Heart left ventricle (tissue), 16 donors: ENCODE results near the gene PPP6C. TPM values are rescaled to one million over a fixed set of nuclear protein-coding genes. Genes with fewer than 3 reads are reported as not detected.
"Not testable (repeated sequence)": the region's sequence is repeated elsewhere in the genome, so short reads cannot be mapped to it uniquely, and the experiment has no call there.

Source experiments
- ATAC-seq, 4 donors: fragments of 200-7000 bp; cut with Tn5 transposase; one replicate each; pipeline ENCODE4 v1.9.1; 2020 to 2022; ENCODE audit warnings: moderate library complexity in 4 of 4, mild to moderate bottlenecking in 3 of 4, moderate number of reproducible peaks in 1 of 4
- DNase-seq, 5 donors: peaks; one replicate each; pipeline ENCODE4 v3.0.0-alpha.2; 2020
- H3K27ac ChIP-seq, 12 donors: fragments of 200-600 bp; sonication (generic) in 4 of 12; one replicate each; pipeline versions ENCODE4 v1.5.0 to v1.8.0; 2016 to 2022; ENCODE audit warnings: mild to moderate bottlenecking in 2 of 12
- H3K27me3 ChIP-seq, 9 donors: fragments of 200-600 bp; sonication (generic) in 2 of 9; one replicate each; pipeline versions ENCODE4 v1.5.1 to v1.8.0; 2016 to 2022; ENCODE audit warnings: mild to moderate bottlenecking in 3 of 9
- H3K36me3 ChIP-seq, 9 donors: fragments of 200-600 bp; sonication (generic) in 2 of 9; one replicate each; pipeline versions ENCODE4 v1.5.0 to v1.8.0; 2018 to 2022; ENCODE audit warnings: mild to moderate bottlenecking in 2 of 9
- H3K4me1 ChIP-seq, 12 donors: fragments of 200-600 bp; sonication (generic) in 4 of 12; one replicate each; pipeline versions ENCODE4 v1.5.0 to v1.8.0; 2016 to 2022; ENCODE audit warnings: mild to moderate bottlenecking in 3 of 12
- H3K4me3 ChIP-seq, 12 donors: fragments of 200-600 bp; sonication (generic) in 4 of 12; one replicate each; pipeline versions ENCODE4 v1.5.0 to v1.8.0; 2017 to 2022; ENCODE audit warnings: mild to moderate bottlenecking in 9 of 12, moderate library complexity in 4 of 12
- H3K9me3 ChIP-seq, 12 donors: fragments of 200-600 bp; sonication (generic) in 4 of 12; one replicate each; pipeline versions ENCODE4 v1.5.0 to v1.8.0; 2016 to 2022; ENCODE audit warnings: mild to moderate bottlenecking in 1 of 12
- CTCF ChIP-seq, 12 donors: fragments of 200-600 bp; sonication (generic) in 4 of 12; IDR thresholded peaks; one replicate each; pipeline versions ENCODE4 v1.5.0 to v1.8.0; 2018 to 2022; ENCODE audit warnings: antibody characterized with exemption in 12 of 12, mild to moderate bottlenecking in 5 of 12
- POLR2A ChIP-seq, 2 donors: fragments of 450-650 bp; IDR thresholded peaks; one replicate each; pipeline ENCODE4 v1.6.1; 2017; ENCODE audit warnings: antibody characterized with exemption in 2 of 2, mild to moderate bottlenecking in 2 of 2, moderate library complexity in 2 of 2
- WGBS, 4 donors: extraction: QIAGEN DNeasy Blood & Tissue Kit in 2 of 4; methylation state at CpG; one replicate each; pipeline versions ENCODE4 v1.1.5 to v1.1.7; 2013 to 2018; 5-methylcytosine and 5-hydroxymethylcytosine counted together
- intact Hi-C, 10 donors: fragments of 100-400 bp; cut with DNase I; formaldehyde crosslinking; loops; one replicate each; pipeline versions ENCODE4 v1.11.1 to v1.14.2; 2022
- polyA plus RNA-seq, 2 donors: library from polyadenylated mRNA; stranded (reverse); fragments of 200-250 nt; gene quantifications; one replicate each; pipeline ENCODE4 v1.2.3, GENCODE V29; 2013
- total RNA-seq, 9 donors: library from RNA; depleted of rRNA in 2 of 9; stranded (reverse); fragments of >200 nt in 2 of 9; fragmentation: NEBNext Ultra II Directional in 3 of 9; extraction: Animal tissue kit (Norgen Biotek cat#: 25700) in 3 of 9; gene quantifications; one replicate each; pipeline versions ENCODE4 v1.1.0 to v1.2.4, GENCODE V29; 2016 to 2023
- donor health status: ischemic (EF 13 %, LVEDD 7.1; RV severe dilation, severe dysfunction).
- donor health status: healthy with polysubstance abuse.
- donor health status: DM: no; HTN: yes; CAD: no.
- donor health status: DM: no; HTN: no; CAD: no.
- donor health status: ischemic (EF 25% LVEDD 6.9; RV normal size, moderate dysfunction).
- donor health status: ischemic (EF 25% LVEDD 5.7; RV mildly dilated, moderate dysfunction).
- donor health status: healthy.
- donor health status: DM: yes; HTN: yes; CAD: no.
- donor health status: ischemic (EF 35%, LVEDD 5.7; RV mildly dilated, moderate dysfunction).
- donor health status: nonischemic (EF 11% LVEDD 7.7; RV severe dilation, severe dysfunction).
- donor health status: DM: yes; HTN: yes; CAD: no.
- donor health status: PGD.
- donor health status: ischemic (EF 29% LVEDD 5.4; RV normal size, mild dysfunction).
- donor health status: nonischemic (EF 23%, LVEDD 6.1; RV moderate dilation, normal function).

The PPP6C gene
- total and polyA plus RNA-seq, 11 donors, result 12.0 to 40.7 (median 35.3) TPM

- H3K9me3 ChIP-seq, result no peaks in the 10 kb centered on the region
- H3K4me3 ChIP-seq, result no peak overlapping the region
- DNase-seq (no peak), ATAC-seq (no peak)
- WGBS, 4 donors, result 79 to 83% (median 79%) methylated on average over 4 of the region's 4 CpGs
- H3K36me3 ChIP-seq, result no peaks in the 10 kb centered on the region
- no peaks in the 10 kb centered on the region for H3K4me1 ChIP-seq
- no peaks in the 10 kb centered on the region for H3K27me3 ChIP-seq
- TF ChIP-seq POLR2A (IDR thresholded peaks at IDR 0.05) (no peak), CTCF (IDR thresholded peaks at IDR 0.05) (no peak)
- intact Hi-C loops, result no loop called here
- H3K27ac ChIP-seq, result no peak overlapping the region
These were observed 69.8 kb downstream of the PPP6C start for GRCh38 chr9:125119643-125120286.

DNA sequence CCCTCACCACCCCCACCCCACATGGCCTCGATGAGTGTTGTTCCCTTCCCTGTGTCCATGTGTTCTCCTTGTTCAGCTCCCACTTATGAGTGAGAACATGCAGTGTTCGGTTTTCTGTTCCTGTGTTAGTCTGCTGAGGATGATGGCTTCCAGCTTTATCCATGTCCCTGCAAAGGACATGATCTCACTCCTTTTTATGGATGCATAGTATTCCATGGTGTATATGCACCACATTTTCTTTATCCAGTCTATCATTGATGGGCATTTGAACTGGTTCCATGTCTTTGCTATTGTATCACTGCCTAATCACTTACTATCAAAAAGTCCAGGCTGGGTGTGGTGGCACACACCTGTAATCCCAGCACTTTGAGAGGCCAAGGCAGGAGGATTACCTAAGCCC lies 70.9 kb downstream of the PPP6C start:
- H3K4me1 ChIP-seq, H3K27me3 ChIP-seq, H3K9me3 ChIP-seq, H3K4me3 ChIP-seq, intact Hi-C loops, ATAC-seq, H3K36me3 ChIP-seq, DNase-seq, H3K27ac ChIP-seq: not testable (repeated sequence)
- WGBS, 4 donors, result 69 to 98% (median 94%) methylated on average over 2 of the region's 2 CpGs

- H3K36me3 ChIP-seq, DNase-seq, ATAC-seq, H3K27me3 ChIP-seq, intact Hi-C loops, H3K4me1 ChIP-seq, H3K4me3 ChIP-seq, H3K27ac ChIP-seq: not testable (repeated sequence)
- WGBS, 4 donors, result 85 to 100% (median 96%) methylated on average over 4 of the region's 4 CpGs
- H3K9me3 ChIP-seq, result peaks cover 0 to 22% (median 0%) of the 10 kb centered on the region in 12 donors
These were observed 75.1 kb downstream of the PPP6C start for GRCh38 chr9:125114503-125114902.

DNA sequence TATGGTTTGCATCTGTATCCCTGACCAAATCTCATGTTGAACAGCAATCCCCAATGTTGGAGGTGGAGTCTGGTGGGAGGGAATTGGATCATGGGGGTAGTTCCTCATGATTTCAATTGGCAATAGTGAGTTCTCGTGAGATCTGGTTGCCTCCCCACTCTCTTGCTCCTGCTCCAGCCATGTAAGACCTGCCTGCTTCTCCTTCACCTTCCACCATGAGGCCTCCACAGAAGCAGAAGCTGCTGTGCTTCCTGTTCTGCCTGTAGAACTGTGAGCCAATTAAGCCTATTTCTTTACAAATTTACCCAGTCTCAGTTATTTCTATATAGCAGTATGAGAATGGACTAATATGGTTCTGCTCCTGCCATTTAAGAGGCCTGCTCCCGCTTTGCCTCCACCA lies 79.1 kb downstream of the PPP6C start:
- Histone ChIP-seq H3K36me3 (no peaks in the 10 kb centered on the region), H3K27me3 (no peaks in the 10 kb centered on the region), H3K4me1 (peaks cover 0 to 4% (median 0%) of the 10 kb centered on the region in 12 donors), H3K4me3 (no peak overlapping the region), H3K27ac (no peak overlapping the region), H3K9me3 (peaks cover 0 to 22% (median 0%) of the 10 kb centered on the region in 12 donors)
- 93 to 100% (median 97%) methylated on average over 2 of the region's 2 CpGs for WGBS, 4 donors
- intact Hi-C loops, result no loop called here
- DNase-seq, result no peak
- ATAC-seq, result no peak
- TF ChIP-seq POLR2A (IDR thresholded peaks at IDR 0.05) (no peak), CTCF (IDR thresholded peaks at IDR 0.05) (no peak)

DNA sequence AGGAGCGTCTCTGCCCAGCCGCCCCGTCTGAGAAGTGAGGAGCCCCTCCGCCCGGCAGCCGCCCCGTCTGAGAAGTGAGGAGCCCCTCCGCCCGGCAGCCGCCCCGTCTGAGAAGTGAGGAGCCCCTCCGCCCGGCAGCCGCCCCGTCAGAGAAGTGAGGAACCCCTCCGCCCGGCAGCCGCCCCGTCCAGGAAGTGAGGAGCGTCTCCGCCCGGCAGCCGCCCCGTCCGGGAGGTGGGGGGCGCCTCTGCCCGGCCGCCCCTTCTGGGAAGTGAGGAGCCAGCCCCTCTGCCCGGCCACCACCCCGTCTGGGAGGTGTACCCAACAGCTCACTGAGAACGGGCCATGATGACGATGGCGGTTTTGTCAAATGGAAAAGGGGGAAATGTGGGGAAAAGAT lies 81.1 kb downstream of the PPP6C start:
- ATAC-seq, DNase-seq, H3K4me1 ChIP-seq, intact Hi-C loops, H3K27me3 ChIP-seq, H3K36me3 ChIP-seq, H3K27ac ChIP-seq, H3K4me3 ChIP-seq: not testable (repeated sequence)
- 93 to 98% (median 97%) methylated on average over 8 to 30 of the region's 33 CpGs for WGBS, 4 donors
- peaks cover 0 to 15% (median 0%) of the 10 kb centered on the region in 12 donors for H3K9me3 ChIP-seq
